Stimulated activated naive CD8-positive, alpha-beta T cell treated with anti-CD3 and anti-CD28 coated beads, Interleukin-15, Interleukin-2, amounts not matched to agents 100 ng/mL and 50 ng/mL, for 24 hours (primary cell): Measurements from ENCODE around the gene FXYD7.

ENCODE experiments used
- H3K27ac Mint-ChIP-seq: one replicate; pipeline ENCODE4 v1.8.0; 2021; ENCODE audit warnings: mild to moderate bottlenecking, mixed read lengths
- H3K27me3 Mint-ChIP-seq: one replicate; pipeline ENCODE4 v1.8.0; 2021; ENCODE audit warnings: mixed read lengths
- H3K36me3 Mint-ChIP-seq: one replicate; pipeline ENCODE4 v1.8.0; 2021; ENCODE audit warnings: low read depth, mixed read lengths
- H3K4me1 Mint-ChIP-seq: one replicate; pipeline ENCODE4 v1.8.0; 2021; ENCODE audit warnings: low read depth, mixed read lengths
- H3K4me3 Mint-ChIP-seq: one replicate; pipeline ENCODE4 v1.8.0; 2021; ENCODE audit warnings: mild to moderate bottlenecking, mixed read lengths
- H3K9me3 Mint-ChIP-seq: one replicate; pipeline ENCODE4 v1.8.0; 2021; ENCODE audit warnings: mixed read lengths

The FXYD7 gene

DNA sequence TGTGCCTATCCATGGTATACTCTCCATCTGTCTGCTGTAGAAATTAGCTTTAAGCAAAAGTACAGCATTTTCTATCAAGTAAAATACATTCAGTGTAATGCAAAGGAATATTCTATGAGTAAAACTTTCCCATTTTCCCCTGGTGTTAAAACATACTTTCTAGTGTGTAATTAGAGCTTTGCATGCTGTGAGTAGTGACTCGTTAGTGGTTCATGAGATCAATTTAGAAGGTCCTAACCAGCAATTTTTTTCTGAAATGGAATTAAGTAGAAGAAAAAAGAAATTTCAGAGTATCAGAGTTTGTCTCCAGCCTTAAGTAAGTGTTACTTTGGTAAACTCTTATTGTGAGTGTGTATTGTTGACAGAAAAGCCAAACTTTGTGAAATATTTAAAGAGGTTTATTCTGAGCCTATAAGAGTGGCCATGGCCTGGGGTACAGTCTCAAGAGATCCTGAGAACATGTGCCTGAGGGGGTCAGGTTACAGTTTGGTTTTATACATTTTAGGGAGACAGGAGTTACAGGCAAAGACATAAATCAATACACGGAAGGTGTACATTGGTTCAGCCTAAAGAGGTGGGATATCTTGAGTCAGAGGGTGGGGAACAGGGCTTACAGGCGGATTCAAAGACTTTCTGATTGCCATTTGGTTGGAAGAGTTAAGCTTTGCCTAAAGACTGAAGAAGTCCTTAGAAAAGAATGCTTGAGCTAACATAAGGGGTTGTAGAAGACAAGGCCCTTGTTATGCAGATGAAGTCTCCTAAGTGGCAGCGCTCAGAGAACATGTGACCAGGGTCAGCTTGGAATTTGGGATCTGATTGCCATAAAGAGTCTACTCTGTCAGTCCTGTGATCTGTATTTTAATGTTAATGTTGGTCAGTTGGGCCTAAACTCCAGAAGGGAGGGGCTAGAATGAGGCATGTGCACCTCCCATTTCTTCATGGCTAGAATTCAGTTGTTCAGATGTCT lies 60.0 kb downstream of the FXYD7 start:
- peak overlapping the region; percentile 11 for H3K4me3 Mint-ChIP-seq
- no peaks in the 10 kb centered on the region for H3K9me3 Mint-ChIP-seq
- H3K27me3 Mint-ChIP-seq, result no peaks in the 10 kb centered on the region
- H3K4me1 Mint-ChIP-seq, result peaks cover 73% of the 10 kb centered on the region
- peak overlapping the region; percentile 98 for H3K27ac Mint-ChIP-seq
- peaks cover 2% of the 10 kb centered on the region for H3K36me3 Mint-ChIP-seq
